GM21447 (cell line): ENCODE measurements around the gene SBNO2.
"Not testable (repeated sequence)": the region's sequence is repeated elsewhere in the genome, so short reads cannot be mapped to it uniquely, and the experiment has no call there.

Experiments used
- ATAC-seq: cut with Tn5 transposase; IDR thresholded peaks from one replicate; pipeline ENCODE4 v1.9.1; 2021; ENCODE audit not compliant: unreplicated experiment

Gene SBNO2

GRCh38 chr19:1210227-1210538, 36.1 kb upstream of the SBNO2 start:
- no peak for ATAC-seq

GRCh38 chr19:1208830-1209229, 34.8 kb upstream of the SBNO2 start:
- ATAC-seq: not testable (repeated sequence)

GRCh38 chr19:1206864-1207450, 32.9 kb upstream of the SBNO2 start:
- ATAC-seq: no peak

- ATAC-seq: no peak
These were observed 32.2 kb upstream of the SBNO2 start for GRCh38 chr19:1206150-1206863.

- peak; percentile 72 for ATAC-seq
These were observed 31.3 kb upstream of the SBNO2 start, which contains the start of gene STK11 for GRCh38 chr19:1205114-1206099. TSS of gene STK11 (plus strand) at chr19:1205778. CDS start at chr19:1206914, 1,136 bp downstream.

GRCh38 chr19:1200614-1201013, 26.5 kb upstream of the SBNO2 start:
- ATAC-seq: not testable (repeated sequence)

GRCh38 chr19:1199531-1199930, 25.5 kb upstream of the SBNO2 start:
- no peak for ATAC-seq

GRCh38 chr19:1189419-1189818, 15.4 kb upstream of the SBNO2 start:
- ATAC-seq: no peak

- peak; percentile 67 for ATAC-seq
These were observed 9.6 kb upstream of the SBNO2 start for GRCh38 chr19:1183543-1184172.

GRCh38 chr19:1182727-1183126, 8.7 kb upstream of the SBNO2 start:
- no peak for ATAC-seq

- no peak for ATAC-seq
These were observed 8.0 kb upstream of the SBNO2 start for GRCh38 chr19:1182068-1182467.

- no peak for ATAC-seq
These were observed 7.5 kb upstream of the SBNO2 start for GRCh38 chr19:1181606-1182005.

- ATAC-seq: no peak
These were observed 3.5 kb upstream of the SBNO2 start for GRCh38 chr19:1177322-1178114.

GRCh38 chr19:1173159-1173844, 766 bp downstream of the SBNO2 start:
- ATAC-seq: no peak

- no peak for ATAC-seq
These were observed 1.5 kb downstream of the SBNO2 start for GRCh38 chr19:1172353-1173158.

GRCh38 chr19:1171755-1172352, 2.2 kb downstream of the SBNO2 start:
- no peak for ATAC-seq

- ATAC-seq: no peak
These were observed 2.9 kb downstream of the SBNO2 start for GRCh38 chr19:1170938-1171754.
